ENCODE data around the gene WDR62. TPM values are rescaled to one million over a fixed set of nuclear protein-coding genes. Genes with fewer than 3 reads are reported as not detected.
A peak's percentile ranks its signal among the peaks of the same experiment; 100 is the strongest.

Gene WDR62
- total RNA-seq, 1 donor from 2014 or later: 2.4 TPM

DNA sequence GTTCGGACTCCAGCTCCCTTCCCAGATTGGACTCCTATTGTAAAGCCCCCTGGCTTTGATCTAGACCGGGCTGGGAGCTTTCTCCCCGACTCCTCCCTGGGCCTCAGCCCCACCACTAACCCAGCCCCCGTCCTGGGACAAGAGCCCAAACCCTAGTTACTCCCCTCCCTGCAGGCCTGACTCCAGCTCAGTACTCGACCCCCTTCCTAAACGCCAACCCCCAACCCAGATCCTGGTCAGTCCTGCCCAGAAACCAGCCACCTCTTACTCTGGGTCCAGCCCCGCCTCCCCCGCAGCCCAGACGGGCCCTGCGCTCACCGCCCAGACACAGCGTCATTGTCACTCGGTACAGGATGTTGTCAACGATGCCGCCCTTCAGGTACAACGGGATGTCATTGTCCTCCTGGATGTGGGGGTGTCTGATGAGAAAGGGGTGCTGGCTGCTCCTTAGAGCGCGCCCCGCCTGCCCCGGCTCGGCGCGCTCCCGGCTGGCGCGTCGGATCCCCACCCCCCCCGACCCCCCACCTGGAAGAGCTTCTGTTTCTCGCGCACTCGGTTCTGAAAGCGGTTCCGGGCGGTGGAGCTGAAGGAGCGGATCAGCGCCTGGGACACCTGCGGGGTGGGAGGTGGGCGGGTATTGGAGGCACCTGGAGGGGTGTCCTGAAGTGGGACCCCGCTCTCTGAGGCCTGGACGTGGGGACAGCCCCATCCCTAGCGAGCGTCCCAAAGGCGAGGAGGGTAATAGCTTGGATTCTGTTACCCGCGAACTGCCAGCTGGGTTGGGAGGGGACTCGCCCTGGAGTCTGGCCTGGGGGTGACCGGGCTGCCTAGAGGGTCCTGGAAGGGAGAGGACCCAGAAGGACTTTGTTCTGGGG, 96.7 kb downstream of the WDR62 start:
- Mint-ChIP-seq H3K4me3 (ENCODE audit: unreplicated experiment) (no peak overlapping the region), H3K27ac (ENCODE audit: unreplicated experiment) (no peak overlapping the region), H3K27me3 (ENCODE audit: low read depth, unreplicated experiment) (no peaks in the 10 kb centered on the region), H3K36me3 (ENCODE audit: low read depth, unreplicated experiment) (peaks cover 28% of the 10 kb centered on the region), H3K4me1 (ENCODE audit: low read depth, unreplicated experiment) (peaks cover 10% of the 10 kb centered on the region), H3K9me3 (ENCODE audit: unreplicated experiment) (no peaks in the 10 kb centered on the region)
- Histone ChIP-seq H3K4me1 (ENCODE audit: insufficient read depth, low read length) (no peaks in the 10 kb centered on the region), H3K4me2 (ENCODE audit: low read length) (peak overlapping the region; percentile 52), H3K4me3 (ENCODE audit: insufficient read depth, low read depth, low read length) (peak overlapping the region; percentile 10), H4K20me1 (ENCODE audit: insufficient read depth, low read length) (peaks cover 47% of the 10 kb centered on the region), H3K9ac (ENCODE audit: low read length) (peak overlapping the region; percentile 31), H3K79me2 (ENCODE audit: insufficient read depth, low read length) (peaks cover 6% of the 10 kb centered on the region), H2AFZ (ENCODE audit: low read depth, low read length) (no peak overlapping the region), H3K36me3 (ENCODE audit: insufficient read depth, low read length) (peaks cover 21% of the 10 kb centered on the region), H3K27ac (ENCODE audit: low read depth, low read length) (no peak overlapping the region), H3K27me3 (ENCODE audit: insufficient read depth, low read length) (no peaks in the 10 kb centered on the region), H3K9me3 (ENCODE audit: insufficient read depth, low read depth, low read length) (no peaks in the 10 kb centered on the region)
- DNase-seq (ENCODE audit: low read depth) (no peak), FAIRE-seq (no peak)
- TF ChIP-seq EZH2 (IDR thresholded peaks at IDR 0.05; ENCODE audit: insufficient read depth, low read length): no peak
- TF ChIP-seq, protein P1, sequence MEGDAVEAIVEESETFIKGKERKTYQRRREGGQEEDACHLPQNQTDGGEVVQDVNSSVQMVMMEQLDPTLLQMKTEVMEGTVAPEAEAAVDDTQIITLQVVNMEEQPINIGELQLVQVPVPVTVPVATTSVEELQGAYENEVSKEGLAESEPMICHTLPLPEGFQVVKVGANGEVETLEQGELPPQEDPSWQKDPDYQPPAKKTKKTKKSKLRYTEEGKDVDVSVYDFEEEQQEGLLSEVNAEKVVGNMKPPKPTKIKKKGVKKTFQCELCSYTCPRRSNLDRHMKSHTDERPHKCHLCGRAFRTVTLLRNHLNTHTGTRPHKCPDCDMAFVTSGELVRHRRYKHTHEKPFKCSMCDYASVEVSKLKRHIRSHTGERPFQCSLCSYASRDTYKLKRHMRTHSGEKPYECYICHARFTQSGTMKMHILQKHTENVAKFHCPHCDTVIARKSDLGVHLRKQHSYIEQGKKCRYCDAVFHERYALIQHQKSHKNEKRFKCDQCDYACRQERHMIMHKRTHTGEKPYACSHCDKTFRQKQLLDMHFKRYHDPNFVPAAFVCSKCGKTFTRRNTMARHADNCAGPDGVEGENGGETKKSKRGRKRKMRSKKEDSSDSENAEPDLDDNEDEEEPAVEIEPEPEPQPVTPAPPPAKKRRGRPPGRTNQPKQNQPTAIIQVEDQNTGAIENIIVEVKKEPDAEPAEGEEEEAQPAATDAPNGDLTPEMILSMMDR (IDR thresholded peaks at IDR 0.05; ENCODE audit: insufficient read depth, low read depth, low read length): no peak

DNA sequence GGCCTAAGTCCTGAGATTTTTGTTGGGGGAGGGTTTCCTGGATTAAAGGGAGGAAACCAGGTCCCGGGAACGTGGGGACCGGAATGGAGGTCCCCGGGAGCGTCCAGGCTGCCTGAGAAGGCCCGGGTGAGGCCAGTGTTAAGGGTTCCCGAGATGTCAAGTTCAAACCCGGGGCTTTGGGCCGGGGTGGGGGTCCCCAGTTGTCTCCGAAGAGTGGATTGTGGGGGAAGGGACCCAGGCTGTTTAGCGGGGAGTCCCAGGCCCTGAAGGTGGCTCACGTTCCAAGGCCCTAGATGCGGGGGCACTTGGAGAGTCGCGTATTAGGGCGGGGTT, 97.3 kb downstream of the WDR62 start:
- DNase-seq (ENCODE audit: low read depth) (no peak), FAIRE-seq (no peak)
- TF ChIP-seq, protein P1 (IDR thresholded peaks at IDR 0.05; ENCODE audit: insufficient read depth, low read depth, low read length): no peak
- TF ChIP-seq EZH2 (IDR thresholded peaks at IDR 0.05; ENCODE audit: insufficient read depth, low read length): no peak
- Mint-ChIP-seq H3K4me3 (ENCODE audit: unreplicated experiment) (no peak overlapping the region), H3K4me1 (ENCODE audit: low read depth, unreplicated experiment) (peaks cover 12% of the 10 kb centered on the region), H3K27ac (ENCODE audit: unreplicated experiment) (no peak overlapping the region), H3K36me3 (ENCODE audit: low read depth, unreplicated experiment) (peaks cover 24% of the 10 kb centered on the region), H3K9me3 (ENCODE audit: unreplicated experiment) (no peaks in the 10 kb centered on the region), H3K27me3 (ENCODE audit: low read depth, unreplicated experiment) (no peaks in the 10 kb centered on the region)
- Histone ChIP-seq H4K20me1 (ENCODE audit: insufficient read depth, low read length) (peaks cover 41% of the 10 kb centered on the region), H3K27me3 (ENCODE audit: insufficient read depth, low read length) (no peaks in the 10 kb centered on the region), H3K36me3 (ENCODE audit: insufficient read depth, low read length) (peaks cover 16% of the 10 kb centered on the region), H3K79me2 (ENCODE audit: insufficient read depth, low read length) (peaks cover 5% of the 10 kb centered on the region), H3K4me1 (ENCODE audit: insufficient read depth, low read length) (no peaks in the 10 kb centered on the region), H2AFZ (ENCODE audit: low read depth, low read length) (no peak overlapping the region), H3K9ac (ENCODE audit: low read length) (peak overlapping the region; percentile 31), H3K4me3 (ENCODE audit: insufficient read depth, low read depth, low read length) (no peak overlapping the region), H3K9me3 (ENCODE audit: insufficient read depth, low read depth, low read length) (no peaks in the 10 kb centered on the region), H3K4me2 (ENCODE audit: low read length) (peak overlapping the region; percentile 52), H3K27ac (ENCODE audit: low read depth, low read length) (no peak overlapping the region)
